Activated CD4-positive, alpha-beta memory T cell treated with anti-CD3 and anti-CD28 coated beads for 36 hours (primary cell): Measurements from ENCODE around the gene BCAN. TPM values are rescaled to one million over a fixed set of nuclear protein-coding genes. Genes with fewer than 3 reads are reported as not detected.
"Not testable (repeated sequence)": the region's sequence is repeated elsewhere in the genome, so short reads cannot be mapped to it uniquely, and the experiment has no call there.

ENCODE experiments used
- CTCF ChIA-PET: fragments of 350-600 bp; sonication (Branson Sonifier 250); formaldehyde crosslinking; loops from one replicate; lab custom pipeline; 2021; ENCODE audit warnings: antibody characterized with exemption, inconsistent platforms; lab: Charles Lee
- POLR2A ChIA-PET: fragments of 350-600 bp; sonication (Branson Sonifier 250); formaldehyde crosslinking; loops from one replicate; lab custom pipeline; 2021; ENCODE audit warnings: antibody characterized with exemption; lab: Charles Lee
- DNase-seq: peaks from one replicate; pipeline ENCODE4 v3.0.0-alpha.2; 2020
- H3K27ac Mint-ChIP-seq: one replicate; pipeline ENCODE4 v1.8.0; 2021; ENCODE audit warnings: mixed read lengths
- H3K27me3 Mint-ChIP-seq: one replicate; pipeline ENCODE4 v1.8.0; 2021; ENCODE audit warnings: mixed read lengths
- H3K36me3 Mint-ChIP-seq: one replicate; pipeline ENCODE4 v1.8.0; 2021; ENCODE audit warnings: mixed read lengths
- H3K4me1 Mint-ChIP-seq: one replicate; pipeline ENCODE4 v1.8.0; 2021; ENCODE audit warnings: low read depth, mixed read lengths
- H3K4me3 Mint-ChIP-seq: one replicate; pipeline ENCODE4 v1.8.0; 2021; ENCODE audit warnings: mild to moderate bottlenecking, mixed read lengths
- H3K9me3 Mint-ChIP-seq: one replicate; pipeline ENCODE4 v1.8.0; 2021; ENCODE audit warnings: mixed read lengths
- intact Hi-C: fragments of 100-400 bp; cut with micrococcal nuclease; formaldehyde crosslinking; loops from one replicate; pipeline ENCODE4 v1.15.1; 2023
- total RNA-seq, 2 experiments: library from RNA; stranded (reverse); gene quantifications; one replicate each; pipeline ENCODE4 v1.2.3, GENCODE V29; 2021

BCAN gene
- total RNA-seq, 2 experiments from 2014 or later: not detected

DNA sequence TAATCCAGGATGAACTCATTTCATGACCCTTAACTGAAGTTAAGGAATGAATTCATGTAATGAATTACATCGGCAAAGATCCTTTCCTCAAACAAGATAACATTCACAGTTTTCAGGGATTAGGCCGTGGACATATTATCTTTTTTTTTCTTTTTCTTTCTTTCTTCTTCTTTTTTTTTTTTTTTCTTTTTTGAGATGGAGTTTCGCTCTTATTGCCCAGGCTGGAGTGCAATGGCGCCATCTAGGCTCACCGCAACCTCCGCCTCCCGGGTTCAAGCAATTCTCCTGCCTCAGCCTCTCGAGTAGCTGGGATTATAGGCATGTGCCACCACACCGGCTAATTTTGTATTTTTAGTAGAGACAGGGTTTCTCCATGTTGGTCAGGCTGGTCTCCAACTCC lies 10.8 kb upstream of the BCAN start:
- CTCF ChIA-PET: interaction anchor here (0.6 to 1.8 kb wide), 6 partner anchors 9 to 51 kb away, joined by 3 to 5 read pairs (median 4); no protein-coding TSS in a partner anchor

GRCh38 chr1:156632355-156632754 lies 9.6 kb upstream of the BCAN start:
- CTCF ChIA-PET: interaction anchor here (1.0 to 1.3 kb wide), 3 partner anchors 8 to 26 kb away, joined by 3 to 5 read pairs (median 3); no protein-coding TSS in a partner anchor
- Mint-ChIP-seq H3K27me3 (peaks cover 41% of the 10 kb centered on the region), H3K27ac (no peak overlapping the region), H3K9me3 (no peaks in the 10 kb centered on the region), H3K36me3 (no peaks in the 10 kb centered on the region), H3K4me1 (no peaks in the 10 kb centered on the region), H3K4me3 (no peak overlapping the region)
- POLR2A ChIA-PET: no interaction called here
- intact Hi-C loops: no loop called here
- no peak for DNase-seq

More for the DNA sequence above, 10.8 kb upstream of the BCAN start:
- H3K4me1 Mint-ChIP-seq, H3K4me3 Mint-ChIP-seq, H3K27ac Mint-ChIP-seq, intact Hi-C loops, H3K9me3 Mint-ChIP-seq, H3K36me3 Mint-ChIP-seq, DNase-seq: not testable (repeated sequence)
- H3K27me3 Mint-ChIP-seq: peaks cover 40% of the 10 kb centered on the region
- POLR2A ChIA-PET: interaction anchor here (0.5 kb wide), 1 partner anchor 167 kb away, joined by 3 read pairs; no protein-coding TSS in a partner anchor

DNA sequence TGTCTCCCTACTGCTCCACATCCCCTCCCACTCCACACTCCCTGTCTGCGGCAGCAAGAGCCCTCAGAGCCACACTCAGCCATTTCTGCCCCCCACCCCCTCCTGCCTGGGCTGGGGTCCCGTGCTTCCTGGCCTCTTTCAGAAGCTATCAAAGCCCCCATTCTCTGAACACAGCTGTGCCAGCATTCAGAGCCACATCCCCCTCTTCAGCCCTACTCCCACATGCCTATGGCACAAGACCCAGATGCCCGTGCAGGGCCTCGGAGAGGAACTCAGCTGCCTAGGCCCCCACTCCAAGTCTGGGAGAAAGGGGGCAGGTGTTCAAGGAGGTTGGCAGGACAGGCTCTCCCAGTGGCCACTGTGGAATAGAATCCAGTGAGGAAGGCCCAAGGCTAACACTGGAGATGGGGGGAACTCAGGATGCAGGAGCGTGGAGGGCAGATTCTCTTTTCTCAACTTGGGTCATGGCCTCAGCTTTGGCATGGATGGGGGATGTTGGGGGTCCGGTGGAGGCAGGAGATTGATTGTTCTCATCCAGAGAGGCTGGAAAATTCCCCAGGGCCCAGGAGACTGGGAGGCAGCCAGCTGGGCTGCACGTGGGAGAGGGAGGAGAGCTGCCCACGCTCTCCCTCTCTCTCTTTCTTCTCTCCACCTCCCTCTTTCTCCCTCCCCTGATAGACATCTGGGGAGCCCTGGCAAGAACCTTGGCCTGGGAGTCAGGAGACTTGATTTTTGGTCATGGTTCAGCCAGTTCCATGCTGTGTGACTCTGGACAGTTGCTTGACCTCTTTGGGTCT lies 3.5 kb upstream of the BCAN start:
- no peak overlapping the region for H3K27ac Mint-ChIP-seq

DNA sequence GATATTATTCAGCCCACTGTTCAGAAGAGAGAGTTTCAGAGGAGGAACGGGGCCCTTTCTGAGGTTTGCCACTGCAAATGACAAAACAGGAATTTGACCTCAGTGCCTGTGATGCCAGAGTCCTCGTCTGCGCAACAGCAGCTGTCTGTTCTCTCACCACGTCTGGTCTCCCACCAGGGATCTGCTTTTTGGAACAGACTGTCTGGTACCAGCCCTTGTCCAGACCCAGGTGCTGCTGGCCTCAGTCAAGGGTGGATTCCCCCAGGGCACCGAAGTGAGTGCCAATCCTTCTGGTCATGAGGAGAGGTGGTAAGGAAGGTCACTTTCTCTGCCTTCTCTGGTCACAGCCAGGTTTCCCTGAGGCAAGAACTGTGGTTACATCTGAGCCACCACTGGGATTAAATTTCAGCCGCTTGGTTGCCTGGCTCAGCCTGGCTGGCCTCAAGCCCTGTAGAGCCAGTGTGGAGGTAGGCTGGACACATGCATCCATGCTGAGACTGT lies 2.3 kb upstream of the BCAN start:
- peaks cover 24% of the 10 kb centered on the region for H3K4me1 Mint-ChIP-seq
- no peak overlapping the region for H3K4me3 Mint-ChIP-seq
- ChIA-PET CTCF (interaction anchor here (1.1 to 5.2 kb wide), 4 partner anchors 8 to 18 kb away, joined by 3 to 34 read pairs (median 16); no protein-coding TSS in a partner anchor), POLR2A (no interaction called here)
- no peaks in the 10 kb centered on the region for H3K36me3 Mint-ChIP-seq
- intact Hi-C loops: no loop called here
- no peaks in the 10 kb centered on the region for H3K9me3 Mint-ChIP-seq
- DNase-seq: no peak
- H3K27me3 Mint-ChIP-seq: peaks cover 68% of the 10 kb centered on the region
- H3K27ac Mint-ChIP-seq: no peak overlapping the region

More for the DNA sequence above, 3.5 kb upstream of the BCAN start:
- Mint-ChIP-seq H3K4me1 (peaks cover 19% of the 10 kb centered on the region), H3K36me3 (no peaks in the 10 kb centered on the region), H3K27me3 (peaks cover 63% of the 10 kb centered on the region), H3K9me3 (no peaks in the 10 kb centered on the region), H3K4me3 (no peak overlapping the region)
- ChIA-PET POLR2A (no interaction called here), CTCF (interaction anchor here (0.9 to 1.7 kb wide), 2 partner anchors 20 to 88 kb away, joined by 4 read pairs; no protein-coding TSS in a partner anchor)
- DNase-seq: no peak
- intact Hi-C loops: no loop called here

DNA sequence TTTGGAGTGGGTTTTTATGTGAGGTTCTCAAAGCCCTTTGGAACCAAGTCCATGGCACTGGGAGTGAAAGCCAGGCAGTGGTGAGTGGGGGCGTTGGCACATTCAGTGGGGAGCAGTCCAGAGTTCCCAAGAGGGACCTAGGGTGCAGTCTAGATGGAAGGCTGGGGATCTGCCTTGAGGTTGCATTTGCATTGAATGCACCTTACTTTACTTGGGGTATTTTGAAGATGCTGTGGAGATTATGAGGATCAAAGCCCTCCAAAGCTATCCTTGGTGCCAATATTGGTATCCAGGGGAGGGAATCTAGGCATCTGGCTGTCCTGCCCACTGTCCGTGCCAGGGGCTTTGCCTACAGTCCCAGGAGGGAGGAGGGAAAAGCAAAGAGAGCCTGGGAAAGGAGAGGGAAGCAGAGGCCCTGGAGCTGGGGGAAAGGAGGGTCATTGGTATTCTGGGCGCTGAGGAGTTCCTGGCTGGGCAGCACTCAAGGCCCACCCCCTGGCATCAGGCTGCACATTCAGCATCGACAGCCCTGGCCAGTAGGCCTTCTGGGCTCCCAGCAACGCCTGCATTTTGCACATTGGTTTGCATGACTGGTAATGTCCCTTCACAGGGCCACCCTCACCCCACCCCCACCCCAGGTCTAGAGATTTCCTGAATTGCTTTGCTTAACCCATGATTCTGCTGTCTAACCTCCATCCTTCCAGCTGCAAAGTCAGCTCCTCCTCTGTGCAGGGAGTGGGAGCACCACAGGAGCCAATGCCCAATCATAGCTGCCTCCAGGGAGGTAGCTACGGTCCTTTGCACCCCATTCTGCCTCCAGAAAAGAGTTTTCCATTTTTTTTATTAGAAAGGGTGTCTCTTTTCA lies 843 bp upstream of the BCAN start:
- ChIA-PET POLR2A (no interaction called here), CTCF (interaction anchor here (0.7 to 5.2 kb wide), 9 partner anchors 9 to 160 kb away, joined by 3 to 34 read pairs (median 4); no protein-coding TSS in a partner anchor)
- DNase-seq: no peak
- Mint-ChIP-seq H3K36me3 (no peaks in the 10 kb centered on the region), H3K27me3 (peaks cover 76% of the 10 kb centered on the region), H3K4me3 (no peak overlapping the region), H3K27ac (no peak overlapping the region), H3K4me1 (peaks cover 24% of the 10 kb centered on the region), H3K9me3 (no peaks in the 10 kb centered on the region)
- intact Hi-C loops: no loop called here

GRCh38 chr1:156642265-156643048 lies 540 bp downstream of the BCAN start:
- no peak for DNase-seq
- intact Hi-C loops: no loop called here

DNA sequence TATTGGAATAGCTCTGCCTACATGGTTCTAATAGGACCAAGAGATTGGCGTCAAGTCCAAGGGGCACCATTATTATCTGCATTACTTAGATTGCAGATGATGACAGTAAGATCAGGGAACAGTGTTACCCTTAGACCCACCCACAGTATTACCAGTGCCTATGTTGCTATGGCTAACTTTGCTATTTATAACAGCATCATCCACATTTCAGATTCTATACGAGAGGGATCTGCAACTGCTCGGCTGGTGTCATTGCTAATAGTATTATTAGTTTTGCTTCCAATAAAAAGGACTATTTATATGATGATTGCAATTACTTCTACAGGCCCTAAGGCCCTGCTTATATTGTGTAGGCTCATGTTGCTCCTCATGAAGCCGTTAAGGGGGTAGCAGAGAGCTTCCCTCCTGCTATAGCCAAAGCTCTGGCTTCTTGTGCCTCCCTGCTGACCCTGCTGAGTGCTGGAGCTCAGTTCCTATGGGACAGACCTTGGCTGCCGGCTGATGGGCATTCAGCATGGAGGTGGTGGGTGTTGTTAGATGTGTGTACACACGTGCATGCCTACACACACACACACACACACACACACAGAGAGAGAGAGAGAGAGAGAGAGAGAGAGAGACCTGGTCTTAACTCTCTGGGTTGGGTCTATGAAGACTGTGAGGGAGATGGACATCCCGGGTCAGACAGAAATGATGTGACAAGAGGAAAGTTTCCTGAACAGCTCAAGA lies 1.3 kb downstream of the BCAN start:
- intact Hi-C loops: no loop called here
- Mint-ChIP-seq H3K36me3 (no peaks in the 10 kb centered on the region), H3K27ac (no peak overlapping the region), H3K9me3 (no peaks in the 10 kb centered on the region), H3K4me1 (peaks cover 24% of the 10 kb centered on the region), H3K27me3 (peaks cover 80% of the 10 kb centered on the region), H3K4me3 (no peak overlapping the region)
- no peak for DNase-seq
- ChIA-PET CTCF (interaction anchor here (0.8 to 5.2 kb wide), 9 partner anchors 15 to 257 kb away, joined by 3 to 34 read pairs (median 4); partner anchors contain the start of genes CRABP2 and NES), POLR2A (interaction anchor here (1.0 kb wide), 1 partner anchor 42 kb away, joined by 3 read pairs; no protein-coding TSS in a partner anchor)

More at GRCh38 chr1:156642265-156643048, 540 bp downstream of the BCAN start:
- H3K4me3 Mint-ChIP-seq: no peak overlapping the region
- H3K27me3 Mint-ChIP-seq: peaks cover 76% of the 10 kb centered on the region
- H3K4me1 Mint-ChIP-seq: peaks cover 24% of the 10 kb centered on the region
- POLR2A ChIA-PET: interaction anchor here (1.0 kb wide), 1 partner anchor 42 kb away, joined by 3 read pairs; no protein-coding TSS in a partner anchor
- H3K36me3 Mint-ChIP-seq: no peaks in the 10 kb centered on the region
- no peak overlapping the region for H3K27ac Mint-ChIP-seq
- CTCF ChIA-PET: interaction anchor here (1.0 to 5.2 kb wide), 9 partner anchors 15 to 162 kb away, joined by 3 to 34 read pairs (median 4); partner anchors contain the start of gene NES
- no peaks in the 10 kb centered on the region for H3K9me3 Mint-ChIP-seq

DNA sequence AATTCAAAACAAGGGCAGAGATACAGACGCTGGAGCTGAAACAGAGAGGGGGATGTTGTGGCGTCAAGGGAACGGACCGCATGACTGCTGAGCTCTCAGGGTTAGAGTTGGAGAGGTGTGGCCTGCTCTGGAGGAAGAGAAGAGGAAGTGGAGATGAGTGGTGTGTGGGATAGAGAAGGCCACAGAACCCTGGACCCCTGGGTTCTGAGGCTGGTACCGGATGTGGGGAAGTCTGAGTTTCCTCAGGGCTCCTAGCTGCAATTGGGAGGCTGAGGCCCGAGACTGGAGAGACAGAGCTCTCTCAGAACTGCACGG lies 1.8 kb downstream of the BCAN start:
- ChIA-PET POLR2A (interaction anchor here (1.0 kb wide), 1 partner anchor 41 kb away, joined by 3 read pairs; no protein-coding TSS in a partner anchor), CTCF (interaction anchor here (0.8 to 5.2 kb wide), 9 partner anchors 15 to 258 kb away, joined by 3 to 34 read pairs (median 4); partner anchors contain the start of genes CRABP2 and NES)
- Mint-ChIP-seq H3K36me3 (no peaks in the 10 kb centered on the region), H3K9me3 (no peaks in the 10 kb centered on the region), H3K4me3 (no peak overlapping the region), H3K27ac (no peak overlapping the region), H3K4me1 (peaks cover 24% of the 10 kb centered on the region), H3K27me3 (peaks cover 80% of the 10 kb centered on the region)
- intact Hi-C loops: no loop called here
- DNase-seq: peak; percentile 65

DNA sequence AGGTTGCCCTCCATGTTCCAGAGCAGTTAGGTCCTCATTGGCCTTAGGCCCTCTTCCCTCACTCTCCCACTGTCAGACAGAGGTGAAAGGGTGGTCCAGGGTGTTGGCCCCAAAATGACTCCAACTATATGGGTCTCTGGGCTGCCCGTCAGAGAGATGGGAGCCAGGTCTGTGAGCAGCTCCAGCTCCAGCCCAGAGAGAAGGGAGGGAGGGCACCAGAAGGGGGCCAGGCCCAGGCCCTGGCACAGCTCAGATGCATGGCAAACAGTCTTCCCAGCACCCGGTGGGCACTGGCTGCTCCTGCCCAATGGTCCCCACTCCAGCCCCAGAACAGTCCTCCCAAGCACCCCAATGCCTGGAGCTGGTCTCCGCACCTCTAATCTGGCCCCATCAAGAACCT lies 2.2 kb downstream of the BCAN start:
- intact Hi-C loops: no loop called here
- ChIA-PET POLR2A (no interaction called here), CTCF (interaction anchor here (0.8 to 5.2 kb wide), 9 partner anchors 14 to 258 kb away, joined by 3 to 34 read pairs (median 4); partner anchors contain the start of genes CRABP2 and NES)
- Mint-ChIP-seq H3K36me3 (no peaks in the 10 kb centered on the region), H3K27ac (no peak overlapping the region), H3K27me3 (peaks cover 80% of the 10 kb centered on the region), H3K9me3 (no peaks in the 10 kb centered on the region), H3K4me1 (peaks cover 24% of the 10 kb centered on the region), H3K4me3 (no peak overlapping the region)
- DNase-seq: no peak

DNA sequence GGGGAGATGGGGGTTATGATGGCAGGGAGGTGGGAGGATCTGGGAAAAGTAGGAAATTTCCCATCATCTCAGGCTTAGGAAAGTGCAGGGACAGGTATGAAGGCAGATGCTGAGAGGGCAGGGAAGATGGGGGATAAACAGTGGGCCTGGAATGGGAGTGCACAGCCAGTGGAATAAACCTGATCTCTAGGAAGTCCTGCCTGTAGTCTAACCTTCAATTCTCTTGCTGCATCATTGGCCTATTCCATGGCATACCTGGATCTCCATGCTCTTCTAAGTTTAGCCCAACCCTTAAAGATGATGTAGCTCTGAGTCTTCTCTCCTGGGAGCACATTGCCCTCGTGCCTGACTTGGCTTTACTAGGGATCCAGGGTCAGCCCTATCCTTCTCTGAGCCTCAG lies 2.7 kb downstream of the BCAN start:
- Mint-ChIP-seq H3K36me3 (no peaks in the 10 kb centered on the region), H3K4me3 (no peak overlapping the region), H3K27me3 (peaks cover 76% of the 10 kb centered on the region), H3K27ac (no peak overlapping the region), H3K9me3 (no peaks in the 10 kb centered on the region), H3K4me1 (peaks cover 24% of the 10 kb centered on the region)
- intact Hi-C loops: no loop called here
- POLR2A ChIA-PET: no interaction called here
- CTCF ChIA-PET: interaction anchor here (1.3 to 5.2 kb wide), 5 partner anchors 14 to 259 kb away, joined by 4 to 34 read pairs (median 12); partner anchors contain the start of gene CRABP2
- DNase-seq: no peak
